ENCODE measurements around the gene DNAI7.
A peak's percentile ranks its signal among the peaks of the same experiment; 100 is the strongest.

The DNAI7 gene

GRCh38 chr12:25195056-25195971 lies at the start of gene DNAI7, which contains the start of gene ETFRF1:
DNAI7 (minus strand) TSS chr12:25195160; CDS start chr12:25195078, 82 bp downstream.
ETFRF1 (plus strand) TSS chr12:25195237; CDS start chr12:25203957, 8,720 bp downstream.
- peak; percentile 93 to 97 for DNase-seq (ENCODE audit: low read depth in 2 of 2)

GRCh38 chr12:25243680-25243990 lies 48.7 kb upstream of the DNAI7 start:
- no peak for DNase-seq (ENCODE audit: low read depth in 2 of 2)

GRCh38 chr12:25242981-25243679 lies 48.2 kb upstream of the DNAI7 start:
- DNase-seq (ENCODE audit: low read depth in 2 of 2) = no peak

- no peak for DNase-seq (ENCODE audit: low read depth in 2 of 2)
These were observed 46.4 kb upstream of the DNAI7 start for GRCh38 chr12:25241167-25242020.

- DNase-seq (ENCODE audit: low read depth in 2 of 2) = no peak
These were observed 41.7 kb upstream of the DNAI7 start for GRCh38 chr12:25236626-25237025.

- no peak for DNase-seq (ENCODE audit: low read depth in 2 of 2)
These were observed 41.2 kb upstream of the DNAI7 start for GRCh38 chr12:25236190-25236589.

- DNase-seq (ENCODE audit: low read depth in 2 of 2) = no peak
These were observed 18.4 kb upstream of the DNAI7 start for GRCh38 chr12:25213338-25213737.

- no peak for DNase-seq (ENCODE audit: low read depth in 2 of 2)
These were observed 13.6 kb upstream of the DNAI7 start for GRCh38 chr12:25208554-25208953.

- no peak for DNase-seq (ENCODE audit: low read depth in 2 of 2)
These were observed 12.9 kb upstream of the DNAI7 start for GRCh38 chr12:25207846-25208245.

GRCh38 chr12:25207411-25207810 lies 12.5 kb upstream of the DNAI7 start:
- DNase-seq (ENCODE audit: low read depth in 2 of 2) = no peak

- no peak for DNase-seq (ENCODE audit: low read depth in 2 of 2)
These were observed 7.2 kb upstream of the DNAI7 start for GRCh38 chr12:25202137-25202536.

GRCh38 chr12:25200703-25201102 lies 5.7 kb upstream of the DNAI7 start:
- no peak for DNase-seq (ENCODE audit: low read depth in 2 of 2)

- DNase-seq (ENCODE audit: low read depth in 2 of 2) = no peak
These were observed 2.6 kb upstream of the DNAI7 start for GRCh38 chr12:25197608-25198007.

GRCh38 chr12:25194722-25195055 lies 271 bp downstream of the DNAI7 start:
- DNase-seq (ENCODE audit: low read depth in 2 of 2) = no peak

GRCh38 chr12:25194214-25194613 lies 746 bp downstream of the DNAI7 start:
- no peak for DNase-seq (ENCODE audit: low read depth in 2 of 2)

GRCh38 chr12:25190793-25191192 lies 4.2 kb downstream of the DNAI7 start:
- no peak for DNase-seq (ENCODE audit: low read depth in 2 of 2)

- no peak for DNase-seq (ENCODE audit: low read depth in 2 of 2)
These were observed 5.3 kb downstream of the DNAI7 start for GRCh38 chr12:25189656-25190055.

GRCh38 chr12:25187781-25188180 lies 7.2 kb downstream of the DNAI7 start:
- no peak for DNase-seq (ENCODE audit: low read depth in 2 of 2)

GRCh38 chr12:25186788-25187402 lies 8.1 kb downstream of the DNAI7 start:
- no peak for DNase-seq (ENCODE audit: low read depth in 2 of 2)

- no peak for DNase-seq (ENCODE audit: low read depth in 2 of 2)
These were observed 8.7 kb downstream of the DNAI7 start for GRCh38 chr12:25186038-25186787.

- no peak for DNase-seq (ENCODE audit: low read depth in 2 of 2)
These were observed 10.8 kb downstream of the DNAI7 start for GRCh38 chr12:25184132-25184531.
